Effector memory CD4-positive, alpha-beta T cell (primary cell): Measurements from ENCODE around the gene FHL3.

Experiments
- DNase-seq, 3 donors: peaks; one replicate each; pipeline ENCODE4 v3.0.0-alpha.2; 2020
- H3K27ac ChIP-seq: 2 replicates; pipeline ENCODE4 v1.7.0; 2013; ENCODE audit warnings: mild to moderate bottlenecking, low read length, moderate library complexity; ENCODE audit not compliant: insufficient read depth, poor library complexity, severe bottlenecking
- H3K27me3 ChIP-seq: replicated peaks from 2 replicates; pipeline ENCODE4 v1.7.0; 2013; ENCODE audit warnings: mild to moderate bottlenecking, low read length; ENCODE audit not compliant: insufficient read depth, control insufficient read depth, poor library complexity, severe bottlenecking
- H3K36me3 ChIP-seq: 2 replicates; pipeline ENCODE4 v1.7.0; 2013; ENCODE audit warnings: mild to moderate bottlenecking, low read length, moderate library complexity; ENCODE audit not compliant: control insufficient read depth, insufficient read depth
- H3K4me1 ChIP-seq: 2 replicates; pipeline ENCODE4 v1.7.0; 2013; ENCODE audit warnings: low read length, mild to moderate bottlenecking; ENCODE audit not compliant: control insufficient read depth, insufficient read depth, poor library complexity, severe bottlenecking
- H3K4me3 ChIP-seq: 2 replicates; pipeline ENCODE4 v1.7.0; 2013; ENCODE audit warnings: low read length, low read depth, mild to moderate bottlenecking; ENCODE audit not compliant: insufficient read depth, poor library complexity, severe bottlenecking
- H3K9me3 ChIP-seq: 2 replicates; pipeline ENCODE4 v1.7.0; 2013; ENCODE audit warnings: mild to moderate bottlenecking, low read length, moderate library complexity; ENCODE audit not compliant: control insufficient read depth

The FHL3 gene

GRCh38 chr1:38012363-38013226, 7.3 kb upstream of the FHL3 start, which contains the start of gene UTP11:
Gene UTP11, plus strand, starts transcription at chr1:38012734. Its CDS starts 69 bp downstream, at chr1:38012803.
- Histone ChIP-seq H3K4me1 (peaks cover 8% of the 10 kb centered on the region), H3K27ac (peak within 1 kb of the TSS; percentile 80), H3K9me3 (no peaks in the 10 kb centered on the region), H3K27me3 (no peaks in the 10 kb centered on the region), H3K36me3 (peaks cover 14% of the 10 kb centered on the region), H3K4me3 (peak within 1 kb of the TSS; percentile 72)
- peak; percentile 84 to 91 (median 89) for DNase-seq

GRCh38 chr1:38009841-38010180, 4.5 kb upstream of the FHL3 start:
- no peak for DNase-seq
- Histone ChIP-seq H3K27me3 (no peaks in the 10 kb centered on the region), H3K27ac (no peak overlapping the region), H3K9me3 (no peaks in the 10 kb centered on the region), H3K36me3 (no peaks in the 10 kb centered on the region), H3K4me1 (peaks cover 9% of the 10 kb centered on the region), H3K4me3 (no peak overlapping the region)

- no peaks in the 10 kb centered on the region for H3K27me3 ChIP-seq
- H3K4me3 ChIP-seq: no peak overlapping the region
- H3K27ac ChIP-seq: no peak overlapping the region
- DNase-seq: no peak
- H3K4me1 ChIP-seq: peaks cover 14% of the 10 kb centered on the region
- no peaks in the 10 kb centered on the region for H3K36me3 ChIP-seq
- no peaks in the 10 kb centered on the region for H3K9me3 ChIP-seq
Observed at GRCh38 chr1:38009088-38009840, 4.0 kb upstream of the FHL3 start.

GRCh38 chr1:38006008-38006828, 904 bp upstream of the FHL3 start:
- H3K4me1 ChIP-seq: peaks cover 10% of the 10 kb centered on the region
- H3K9me3 ChIP-seq: no peaks in the 10 kb centered on the region
- no peaks in the 10 kb centered on the region for H3K27me3 ChIP-seq
- H3K36me3 ChIP-seq: no peaks in the 10 kb centered on the region
- H3K27ac ChIP-seq: no peak overlapping the region
- no peak for DNase-seq
- no peak overlapping the region for H3K4me3 ChIP-seq

GRCh38 chr1:38004284-38005108, 818 bp downstream of the FHL3 start:
- Histone ChIP-seq H3K9me3 (no peaks in the 10 kb centered on the region), H3K4me3 (peak overlapping the region; percentile 48), H3K36me3 (no peaks in the 10 kb centered on the region), H3K4me1 (peaks cover 10% of the 10 kb centered on the region), H3K27ac (no peak overlapping the region), H3K27me3 (no peaks in the 10 kb centered on the region)
- DNase-seq: no peak

GRCh38 chr1:38003261-38004250, 1.8 kb downstream of the FHL3 start:
- Histone ChIP-seq H3K27me3 (no peaks in the 10 kb centered on the region), H3K36me3 (no peaks in the 10 kb centered on the region), H3K4me1 (peaks cover 10% of the 10 kb centered on the region), H3K27ac (no peak overlapping the region), H3K4me3 (no peak overlapping the region), H3K9me3 (no peaks in the 10 kb centered on the region)
- no peak for DNase-seq

GRCh38 chr1:38000529-38001455, 4.5 kb downstream of the FHL3 start:
- no peak overlapping the region for H3K4me3 ChIP-seq
- H3K27me3 ChIP-seq: no peaks in the 10 kb centered on the region
- no peak for DNase-seq
- no peaks in the 10 kb centered on the region for H3K36me3 ChIP-seq
- no peaks in the 10 kb centered on the region for H3K9me3 ChIP-seq
- H3K4me1 ChIP-seq: peaks cover 10% of the 10 kb centered on the region
- H3K27ac ChIP-seq: no peak overlapping the region

GRCh38 chr1:38000233-38000528, 5.1 kb downstream of the FHL3 start:
- no peak overlapping the region for H3K4me3 ChIP-seq
- no peak overlapping the region for H3K27ac ChIP-seq
- H3K27me3 ChIP-seq: no peaks in the 10 kb centered on the region
- H3K4me1 ChIP-seq: peaks cover 10% of the 10 kb centered on the region
- no peak for DNase-seq
- no peaks in the 10 kb centered on the region for H3K36me3 ChIP-seq
- no peaks in the 10 kb centered on the region for H3K9me3 ChIP-seq
